A549 (cell line): ENCODE measurements around the gene SLIT3. TPM values are rescaled to one million over a fixed set of nuclear protein-coding genes. Genes with fewer than 3 reads are reported as not detected.

ENCODE experiments used
- ATAC-seq, 2 experiments: fragments of 200-7000 bp in 1 of 2; fragments of >200 bp in 1 of 2; cut with Nextera tagmentation in 1 of 2; cut with Tn5 transposase in 1 of 2; 3 replicates each; pipeline versions ENCODE4 v1.8.0 to v1.9.1; 2018 to 2020; ENCODE audit warnings: mild to moderate bottlenecking in 1 of 2, moderate library complexity in 1 of 2
- CTCF ChIA-PET: fragments of 300-600 bp; sonication (Branson Sonifier 250); formaldehyde crosslinking; extraction: SDS; loops from one replicate; lab custom pipeline; 2021; ENCODE audit warnings: antibody characterized with exemption, inconsistent platforms; lab: Yijun Ruan, JAX
- POLR2A ChIA-PET: fragments of 350-600 bp; formaldehyde crosslinking; extraction: SDS; loops from one replicate; lab custom pipeline; 2021; ENCODE audit warnings: antibody characterized with exemption, inconsistent platforms; lab: Yijun Ruan, JAX
- DNase-seq, 2 experiments: peaks; one replicate each; pipeline versions ENCODE4 v3.0.0 to v3.0.0-alpha.2; 2011 to 2016; ENCODE audit warnings: low read depth in 1 of 2, low spot score in 1 of 2
- FAIRE-seq: peaks from 2 replicates; lab custom pipeline; 2011; peaks lifted over from hg19 to GRCh38; lab: Jason Lieb, UNC
- H3K27ac ChIP-seq, 2 experiments: fragments of >200 bp; sonication (Bioruptor Twin); formaldehyde crosslinking; 3 replicates each; pipeline ENCODE4 v1.5.1; 2016 to 2017
- H3K4me1 ChIP-seq: fragments of >200 bp; sonication (Bioruptor Twin); formaldehyde crosslinking; 3 replicates; pipeline ENCODE4 v1.6.1; 2016
- H3K4me2 ChIP-seq: fragments of >200 bp; sonication (Bioruptor Twin); formaldehyde crosslinking; 3 replicates; pipeline ENCODE4 v1.6.1; 2016
- H3K4me3 ChIP-seq: fragments of >200 bp; sonication (Bioruptor Twin); formaldehyde crosslinking; 3 replicates; pipeline ENCODE4 v1.5.1; 2016
- H3K9me3 ChIP-seq: fragments of >200 bp; sonication (Bioruptor Twin); formaldehyde crosslinking; 3 replicates; pipeline ENCODE4 v1.6.1; 2016
- CTCF ChIP-seq: fragments of >200 bp; sonication (Bioruptor Twin); formaldehyde crosslinking; IDR thresholded peaks from 3 replicates; pipeline ENCODE4 v1.5.1; 2016
- EHF ChIP-seq: fragments of 250-450 bp; sonication (Bioruptor Pico); IDR thresholded peaks from 2 replicates; pipeline ENCODE4 v1.5.0; 2020; ENCODE audit warnings: mild to moderate bottlenecking
- EHMT2 ChIP-seq: fragments of 200-600 bp; sonication (generic); IDR thresholded peaks from 2 replicates; pipeline ENCODE4 v1.6.1; 2016; ENCODE audit warnings: antibody characterized with exemption, low read depth, mild to moderate bottlenecking, moderate library complexity
- HDAC2 ChIP-seq: fragments of 200-600 bp; sonication (generic); IDR thresholded peaks from 2 replicates; pipeline ENCODE4 v1.6.1; 2016
- JUN ChIP-seq, 2 experiments: fragments of >200 bp; sonication (Bioruptor Twin); formaldehyde crosslinking; IDR thresholded peaks; 2 replicates in 1 of 2; 3 replicates in 1 of 2; pipeline ENCODE4 v1.6.1; 2016 to 2017
- KDM1A ChIP-seq: fragments of 200-600 bp; sonication (generic); IDR thresholded peaks from 2 replicates; pipeline ENCODE4 v1.6.1; 2016; ENCODE audit warnings: low read depth, mild to moderate bottlenecking
- MAFK ChIP-seq: fragments of 450-650 bp; IDR thresholded peaks from 2 replicates; pipeline ENCODE4 v1.6.1; 2014; ENCODE audit not compliant: partially characterized antibody
- POLR2AphosphoS2 ChIP-seq: conservative IDR thresholded peaks from 2 replicates; pipeline ENCODE4 v1.6.1; 2012; ENCODE audit warnings: low read length, improper control_type of control experiment, inconsistent platforms
- REST ChIP-seq: fragments of 200-600 bp; sonication (generic); IDR thresholded peaks from 2 replicates; pipeline ENCODE4 v1.6.1; 2016; ENCODE audit warnings: antibody characterized with exemption, mild to moderate bottlenecking, moderate library complexity
- SMC3 ChIP-seq: fragments of >200 bp; sonication (Bioruptor Twin); formaldehyde crosslinking; IDR thresholded peaks from 3 replicates; pipeline ENCODE4 v1.6.1; 2018; ENCODE audit warnings: inconsistent platforms
- SREBF2 ChIP-seq: fragments of 450-650 bp; IDR thresholded peaks from 2 replicates; pipeline ENCODE4 v1.6.1; 2014; ENCODE audit warnings: mild to moderate bottlenecking, moderate library complexity
- TP53 ChIP-seq: fragments of 250-450 bp; sonication (Bioruptor Pico); IDR thresholded peaks from 2 replicates; pipeline ENCODE4 v1.5.0; 2021; ENCODE audit warnings: mild to moderate bottlenecking, moderate library complexity
- USF2 ChIP-seq: fragments of 450-650 bp; IDR thresholded peaks from 2 replicates; pipeline ENCODE4 v1.6.1; 2014; ENCODE audit warnings: antibody characterized with exemption
- ZC3H11A ChIP-seq: fragments of 450-650 bp; IDR thresholded peaks from 2 replicates; pipeline ENCODE4 v1.6.1; 2014; ENCODE audit warnings: antibody characterized with exemption, mild to moderate bottlenecking
- ZSCAN20 ChIP-seq: fragments of 250-450 bp; sonication (Bioruptor Pico); IDR thresholded peaks from 2 replicates; pipeline ENCODE4 v1.8.0; 2022; ENCODE audit warnings: mild to moderate bottlenecking, moderate library complexity
- WGBS: methylation state at CpG from one replicate; pipeline ENCODE4 v1.1.6; 2017; ENCODE audit errors: missing lambda C conversion rate; 5-methylcytosine and 5-hydroxymethylcytosine counted together
- polyA plus RNA-seq, 4 experiments: library from polyadenylated mRNA; depleted of rRNA in 3 of 4; stranded (reverse); fragments of >200 nt; fragmentation: RNase III in 1 of 4; extraction: RNeasy Plus Mini Kit Qiagen cat#74134 plus additional on column Dnase treatment in 1 of 4; gene quantifications; 2 replicates in 3 of 4; 3 replicates in 1 of 4; pipeline ENCODE4 v1.2.3, GENCODE V29; 2011 to 2017
- small RNA-seq, 6 experiments: library from RNA; depleted of rRNA; stranded (forward); fragments of <200 nt; gene quantifications; one replicate each; pipeline ENCODE3, GENCODE V24; 2012

The SLIT3 gene
- polyA plus RNA-seq, 2 of the 4 experiments (the other 2 are of a cell fraction) = 12.7 to 22.9 TPM

GRCh38 chr5:168613396-168613795 is 687.5 kb downstream of the SLIT3 start:
- ChIA-PET CTCF (no interaction called here), POLR2A (no interaction called here)
- H3K4me3 ChIP-seq = no peak overlapping the region
- no peak overlapping the region for H3K27ac ChIP-seq
- TF ChIP-seq CTCF = no peak
- no peak for TF ChIP-seq ZSCAN20 (CRISPR knock-in tag)
- TF ChIP-seq EHMT2 = no peak
- no peak for ATAC-seq
- H3K4me2 ChIP-seq = no peak overlapping the region
- no peak for DNase-seq
- FAIRE-seq = no peak
- no peaks in the 10 kb centered on the region for H3K9me3 ChIP-seq
- 5% methylated on average over 2 of the region's 2 CpGs for WGBS
- H3K4me1 ChIP-seq = peaks cover 3% of the 10 kb centered on the region; the same call in 1 of the 3 replicates

- 80% methylated on average over 2 of the region's 2 CpGs for WGBS
- no peak for ATAC-seq
- H3K4me1 ChIP-seq = peaks cover 3% of the 10 kb centered on the region; the same call in 1 of the 3 replicates
- no peaks in the 10 kb centered on the region for H3K9me3 ChIP-seq
- no peak for TF ChIP-seq POLR2AphosphoS2
- no peak for TF ChIP-seq SMC3
- TF ChIP-seq ZSCAN20 (CRISPR knock-in tag) = no peak
- no peak for TF ChIP-seq MAFK
- no peak for TF ChIP-seq EHF (CRISPR knock-in tag)
- no peak for TF ChIP-seq HDAC2
- TF ChIP-seq, all 56 proteins: peak for 0
- no peak overlapping the region for H3K27ac ChIP-seq
- DNase-seq = no peak
- no peak for FAIRE-seq
- no peak overlapping the region for H3K4me2 ChIP-seq
- H3K4me3 ChIP-seq = no peak overlapping the region
- ChIA-PET POLR2A (interaction anchor here (1.1 kb wide), 1 partner anchor 33 kb away, joined by 3 read pairs; the partner anchor contains the start of gene PANK3), CTCF (no interaction called here)
Observed at GRCh38 chr5:168612996-168613395, 687.9 kb downstream of the SLIT3 start.

- no peak for ATAC-seq
- H3K9me3 ChIP-seq = no peaks in the 10 kb centered on the region
Observed at GRCh38 chr5:168612123-168612522, 688.8 kb downstream of the SLIT3 start.

More at GRCh38 chr5:168612123-168612522, 688.8 kb downstream of the SLIT3 start:
- Histone ChIP-seq H3K4me1 (peaks cover 3% of the 10 kb centered on the region; the same call in 1 of the 3 replicates), H3K4me2 (no peak overlapping the region), H3K27ac (no peak overlapping the region), H3K4me3 (no peak overlapping the region)
- ChIA-PET CTCF (interaction anchor here (1.2 kb wide), 1 partner anchor 15 kb away, joined by 3 read pairs; no protein-coding TSS in a partner anchor), POLR2A (interaction anchor here (1.1 kb wide), 1 partner anchor 33 kb away, joined by 3 read pairs; the partner anchor contains the start of gene PANK3)
- FAIRE-seq (no peak), DNase-seq (no peak)
- no peak for TF ChIP-seq JUN (IDR thresholded peaks at IDR 0.05)
- TF ChIP-seq TP53 (CRISPR knock-in tag) = no peak
- TF ChIP-seq KDM1A = no peak
- no peak for TF ChIP-seq ZC3H11A
- no peak for TF ChIP-seq SREBF2
- TF ChIP-seq USF2 = no peak
- no peak for TF ChIP-seq REST
- WGBS = 47% methylated on average over 4 of the region's 4 CpGs

Small RNA genes lying within 50 kb of the gene (small RNA-seq; reads per million reads assigned to genes)
- 0 to 19.9 (median 7.8) reads per million in 6 experiments for gene MIR218-2
- gene MIR585 = 87.4 to 3,175 (median 1,591) reads per million in 6 experiments
- 0 reads per million in 6 experiments for gene RF00019
